AG04450 (cell line): ENCODE data around the gene KRTAP5-8. TPM values are rescaled to one million over a fixed set of nuclear protein-coding genes. Genes with fewer than 3 reads are reported as not detected.
"Not testable (repeated sequence)": the region's sequence is repeated elsewhere in the genome, so short reads cannot be mapped to it uniquely, and the experiment has no call there.

Experiments
- CTCF ChIA-PET: fragments of 300-600, 350-600 bp; formaldehyde crosslinking; extraction: SDS; loops from one replicate; lab custom pipeline; 2022; ENCODE audit warnings: antibody characterized with exemption, inconsistent platforms; lab: Charles Lee
- POLR2A ChIA-PET: fragments of 350-600 bp; formaldehyde crosslinking; extraction: SDS; loops from one replicate; lab custom pipeline; 2021; ENCODE audit warnings: antibody characterized with exemption, inconsistent platforms; lab: Yijun Ruan, JAX
- DNase-seq: peaks from one replicate; pipeline ENCODE4 v3.0.0-alpha.2; 2011; ENCODE audit warnings: low read depth, low spot score
- H3K27ac ChIP-seq: one replicate; pipeline ENCODE4 v1.5.1; 2012; ENCODE audit warnings: low read depth, low read length, control low read depth
- H3K27me3 ChIP-seq: one replicate; pipeline ENCODE4 v1.6.0; 2012; ENCODE audit warnings: low read length; ENCODE audit not compliant: control insufficient read depth, insufficient read depth
- H3K4me3 ChIP-seq: 2 replicates; pipeline ENCODE4 v1.5.1; 2011; ENCODE audit warnings: mild to moderate bottlenecking, low read depth, low read length, control low read depth
- H3K9me3 ChIP-seq: 2 replicates; pipeline ENCODE4 v1.5.1; 2012; ENCODE audit warnings: low read length; ENCODE audit not compliant: control insufficient read depth, insufficient read depth
- CTCF ChIP-seq: IDR thresholded peaks from 2 replicates; pipeline ENCODE4 v1.5.1; 2011; ENCODE audit warnings: low read depth, low read length, control low read depth, inconsistent platforms
- polyA minus RNA-seq: library from RNA; depleted of rRNA, polyadenylated mRNA; stranded (reverse); fragments of >200 nt; gene quantifications from 2 replicates; pipeline ENCODE4 v1.2.3, GENCODE V29; 2011; rRNA and poly(A)+ RNA removed
- polyA plus RNA-seq: library from polyadenylated mRNA; depleted of rRNA; stranded (reverse); fragments of >200 nt; gene quantifications from 2 replicates; pipeline ENCODE4 v1.2.3, GENCODE V29; 2011; rRNA removed

The KRTAP5-8 gene
- polyA plus RNA-seq (0.06 TPM in 1 of 2 replicates, not detected in the other), polyA minus RNA-seq (not detected in 2 replicates)

- H3K27me3 ChIP-seq, H3K27ac ChIP-seq, DNase-seq, POLR2A ChIA-PET, CTCF ChIA-PET, H3K9me3 ChIP-seq, H3K4me3 ChIP-seq: not testable (repeated sequence)
Observed at GRCh38 chr11:71537977-71538665, at the start of gene KRTAP5-8. Gene KRTAP5-8 (plus strand): TSS chr11:71538025. CDS start chr11:71538056, 31 bp downstream.

GRCh38 chr11:71488681-71489270 is 49.0 kb upstream of the KRTAP5-8 start:
- Histone ChIP-seq H3K4me3 (no peak overlapping the region), H3K27ac (no peak overlapping the region), H3K9me3 (no peaks in the 10 kb centered on the region), H3K27me3 (no peaks in the 10 kb centered on the region)
- no peak for DNase-seq
- no peak for TF ChIP-seq CTCF
- CTCF ChIA-PET = interaction anchor here (1.0 kb wide), 1 partner anchor 40 kb away, joined by 3 read pairs; the partner anchor contains the start of gene DHCR7
- POLR2A ChIA-PET = interaction anchor here (1.2 kb wide), 1 partner anchor 36 kb away, joined by 7 read pairs; the partner anchor contains the start of gene NADSYN1

- TF ChIP-seq CTCF = no peak
- DNase-seq = peak; percentile 13
- ChIA-PET CTCF (no interaction called here), POLR2A (interaction anchor here (1.2 kb wide), 1 partner anchor 37 kb away, joined by 7 read pairs; the partner anchor contains the start of gene NADSYN1)
- Histone ChIP-seq H3K4me3 (no peak overlapping the region), H3K27me3 (no peaks in the 10 kb centered on the region), H3K27ac (peak overlapping the region; percentile 11), H3K9me3 (no peaks in the 10 kb centered on the region)
Observed at GRCh38 chr11:71489311-71490043, 48.3 kb upstream of the KRTAP5-8 start.

- ChIA-PET CTCF (no interaction called here), POLR2A (no interaction called here)
- DNase-seq = no peak
- no peaks in the 10 kb centered on the region for H3K9me3 ChIP-seq
- H3K27me3 ChIP-seq = no peaks in the 10 kb centered on the region
- TF ChIP-seq CTCF = no peak
- no peak overlapping the region for H3K4me3 ChIP-seq
- H3K27ac ChIP-seq = no peak overlapping the region
Observed at GRCh38 chr11:71490044-71490730, 47.6 kb upstream of the KRTAP5-8 start.

GRCh38 chr11:71490731-71491390 is 47.0 kb upstream of the KRTAP5-8 start:
- no peak overlapping the region for H3K27ac ChIP-seq
- H3K4me3 ChIP-seq = no peak overlapping the region
- DNase-seq = no peak
- TF ChIP-seq CTCF = no peak
- H3K9me3 ChIP-seq = no peaks in the 10 kb centered on the region
- ChIA-PET POLR2A (no interaction called here), CTCF (no interaction called here)
- no peaks in the 10 kb centered on the region for H3K27me3 ChIP-seq
